ENCODE measurements around the gene RDH12. TPM values are rescaled to one million over a fixed set of nuclear protein-coding genes. Genes with fewer than 3 reads are reported as not detected.

Gene RDH12
- total RNA-seq, 1 donor from 2014 or later, result not detected

DNA sequence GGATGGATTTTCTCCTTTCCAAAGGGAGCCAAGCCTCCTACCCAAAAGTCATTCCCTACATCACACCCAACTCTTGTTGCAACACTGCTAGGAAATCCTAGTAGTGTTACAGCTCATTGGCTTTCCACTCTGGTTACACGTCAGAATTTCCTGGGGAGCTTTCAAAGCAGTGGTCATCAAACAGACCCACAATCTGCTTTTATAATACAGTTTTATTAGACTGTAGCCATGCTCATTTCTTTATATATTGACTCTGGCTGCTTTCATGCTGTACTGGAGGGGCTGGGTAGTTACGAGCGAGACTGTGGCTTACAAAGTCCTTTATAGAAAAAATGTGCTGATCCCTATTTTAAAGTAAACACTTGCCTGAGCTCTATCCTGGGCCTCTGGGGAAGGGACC is 80.4 kb downstream of the RDH12 start:
- TF ChIP-seq, protein P1, sequence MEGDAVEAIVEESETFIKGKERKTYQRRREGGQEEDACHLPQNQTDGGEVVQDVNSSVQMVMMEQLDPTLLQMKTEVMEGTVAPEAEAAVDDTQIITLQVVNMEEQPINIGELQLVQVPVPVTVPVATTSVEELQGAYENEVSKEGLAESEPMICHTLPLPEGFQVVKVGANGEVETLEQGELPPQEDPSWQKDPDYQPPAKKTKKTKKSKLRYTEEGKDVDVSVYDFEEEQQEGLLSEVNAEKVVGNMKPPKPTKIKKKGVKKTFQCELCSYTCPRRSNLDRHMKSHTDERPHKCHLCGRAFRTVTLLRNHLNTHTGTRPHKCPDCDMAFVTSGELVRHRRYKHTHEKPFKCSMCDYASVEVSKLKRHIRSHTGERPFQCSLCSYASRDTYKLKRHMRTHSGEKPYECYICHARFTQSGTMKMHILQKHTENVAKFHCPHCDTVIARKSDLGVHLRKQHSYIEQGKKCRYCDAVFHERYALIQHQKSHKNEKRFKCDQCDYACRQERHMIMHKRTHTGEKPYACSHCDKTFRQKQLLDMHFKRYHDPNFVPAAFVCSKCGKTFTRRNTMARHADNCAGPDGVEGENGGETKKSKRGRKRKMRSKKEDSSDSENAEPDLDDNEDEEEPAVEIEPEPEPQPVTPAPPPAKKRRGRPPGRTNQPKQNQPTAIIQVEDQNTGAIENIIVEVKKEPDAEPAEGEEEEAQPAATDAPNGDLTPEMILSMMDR (IDR thresholded peaks at IDR 0.05), result no peak
- Mint-ChIP-seq H3K9me3 (ENCODE audit: low read depth) (no peaks in the 10 kb centered on the region), H3K4me3 (ENCODE audit: unreplicated experiment) (no peak overlapping the region), H3K27me3 (ENCODE audit: low read depth) (no peaks in the 10 kb centered on the region), H3K36me3 (ENCODE audit: low read depth) (peaks cover 53% of the 10 kb centered on the region), H3K4me1 (ENCODE audit: low read depth) (no peaks in the 10 kb centered on the region), H3K27ac (ENCODE audit: unreplicated experiment) (no peak overlapping the region)
- DNase-seq (ENCODE audit: low spot score), result no peak

Other genes starting within 250 kb of the RDH12 start
- 1.3 to 2.9 TPM (median 1.7 TPM) in 3 replicates for gene TMEM229B, start 213.2 kb upstream of the RDH12 start, total RNA-seq
- gene PLEKHH1, start 168.6 kb upstream of the RDH12 start, total RNA-seq, result 0.65 to 2.8 TPM (median 1.1 TPM) in 3 replicates
- 16.3 to 19.0 TPM (median 16.9 TPM) in 3 replicates for gene PIGH, start 101.6 kb upstream of the RDH12 start, total RNA-seq
- gene ARG2, start 82.0 kb upstream of the RDH12 start, total RNA-seq, result 2.8 to 11.1 TPM (median 10.9 TPM) in 3 replicates
- 99.2 to 108 TPM (median 107 TPM) in 3 replicates for gene VTI1B, start 27.3 kb upstream of the RDH12 start, total RNA-seq
- 63.3 to 69.4 TPM (median 67.3 TPM) in 3 replicates for gene RDH11, start 6.1 kb upstream of the RDH12 start, total RNA-seq
- 26.2 to 27.4 TPM (median 27.2 TPM) in 3 replicates for gene ZFYVE26, start 114.7 kb downstream of the RDH12 start, total RNA-seq
- 4.8 to 13.9 TPM (median 8.2 TPM) in 3 replicates for gene RAD51B, start 117.9 kb downstream of the RDH12 start, total RNA-seq

Measured in chondrocyte (in vitro differentiated cells).